Activated T-helper 1 cell treated with anti-CD3 and anti-CD28 coated beads, Interleukin-12 subunit alpha, Interleukin-12 subunit beta, Interleukin-2, Interleukin-4 antibody, amounts not matched to agents 30 ng/mL and 10 ng/mL and 1 ng/mL, durations not matched to agents 14 hours and 24 hours and 36 hours (primary cell): ENCODE measurements around the gene SF3B5. TPM values are rescaled to one million over a fixed set of nuclear protein-coding genes. Genes with fewer than 3 reads are reported as not detected.

Experiments used
- DNase-seq: peaks from one replicate; pipeline ENCODE4 v3.0.0; 2021; ENCODE audit warnings: low spot score
- H3K27ac Mint-ChIP-seq: one replicate; pipeline ENCODE4 v1.8.0; 2021; ENCODE audit warnings: mild to moderate bottlenecking, mixed read lengths
- H3K27me3 Mint-ChIP-seq: one replicate; pipeline ENCODE4 v1.8.0; 2022; ENCODE audit warnings: mild to moderate bottlenecking, moderate library complexity, mixed read lengths; ENCODE audit not compliant: insufficient read depth
- H3K36me3 Mint-ChIP-seq: one replicate; pipeline ENCODE4 v1.8.0; 2021; ENCODE audit warnings: low read depth, mixed read lengths
- H3K4me1 Mint-ChIP-seq: one replicate; pipeline ENCODE4 v1.8.0; 2021; ENCODE audit warnings: low read depth, mixed read lengths
- H3K4me3 Mint-ChIP-seq: one replicate; pipeline ENCODE4 v1.8.0; 2021; ENCODE audit warnings: mild to moderate bottlenecking, moderate library complexity, mixed read lengths
- H3K9me3 Mint-ChIP-seq: one replicate; pipeline ENCODE4 v1.8.0; 2021; ENCODE audit warnings: mixed read lengths
- intact Hi-C: fragments of 100-400 bp; cut with micrococcal nuclease; formaldehyde crosslinking; loops from one replicate; pipeline ENCODE4 v1.15.1; 2024
- total RNA-seq: library from RNA; stranded (reverse); gene quantifications from 2 replicates; pipeline ENCODE4 v1.2.3, GENCODE V29; 2022

Gene SF3B5
- total RNA-seq, 1 donor from 2014 or later = 232 TPM

DNA sequence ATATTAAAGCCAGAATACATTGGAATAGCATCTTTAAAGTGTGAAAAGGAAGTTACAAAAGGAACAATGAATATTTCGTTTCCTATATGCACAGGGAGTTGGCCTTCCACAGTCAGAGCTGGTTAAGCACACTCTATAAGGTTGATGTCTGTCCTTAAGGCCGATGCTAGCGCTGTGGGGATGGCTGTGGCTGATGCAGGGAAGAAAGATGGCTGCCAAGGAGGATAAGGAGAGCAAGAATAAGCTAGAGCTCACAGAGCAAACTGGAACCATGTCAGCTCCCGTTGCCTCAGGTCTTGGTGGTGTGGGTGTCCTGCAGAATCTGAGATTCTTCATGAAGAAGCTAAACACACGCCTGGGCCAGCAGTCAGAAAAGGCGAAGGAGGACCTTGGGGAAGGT lies 34.1 kb upstream of the SF3B5 start:
- no peak for DNase-seq
- Mint-ChIP-seq H3K9me3 (no peaks in the 10 kb centered on the region), H3K27me3 (peaks cover 3% of the 10 kb centered on the region), H3K4me3 (no peak overlapping the region), H3K27ac (no peak overlapping the region), H3K36me3 (no peaks in the 10 kb centered on the region), H3K4me1 (peaks cover 16% of the 10 kb centered on the region)
- intact Hi-C loops = no loop called here

- H3K4me1 Mint-ChIP-seq = peaks cover 16% of the 10 kb centered on the region
- no peaks in the 10 kb centered on the region for H3K9me3 Mint-ChIP-seq
- no peak overlapping the region for H3K27ac Mint-ChIP-seq
- H3K27me3 Mint-ChIP-seq = peaks cover 3% of the 10 kb centered on the region
- no peaks in the 10 kb centered on the region for H3K36me3 Mint-ChIP-seq
- intact Hi-C loops = no loop called here
- DNase-seq = no peak
- no peak overlapping the region for H3K4me3 Mint-ChIP-seq
Measured at GRCh38 chr6:144127097-144127496, 31.7 kb upstream of the SF3B5 start.

GRCh38 chr6:144123836-144124235 lies 28.5 kb upstream of the SF3B5 start:
- H3K9me3 Mint-ChIP-seq = no peaks in the 10 kb centered on the region
- no peak overlapping the region for H3K4me3 Mint-ChIP-seq
- H3K27ac Mint-ChIP-seq = no peak overlapping the region
- H3K27me3 Mint-ChIP-seq = peaks cover 3% of the 10 kb centered on the region
- H3K4me1 Mint-ChIP-seq = no peaks in the 10 kb centered on the region
- intact Hi-C loops = no loop called here
- no peaks in the 10 kb centered on the region for H3K36me3 Mint-ChIP-seq
- DNase-seq = no peak

DNA sequence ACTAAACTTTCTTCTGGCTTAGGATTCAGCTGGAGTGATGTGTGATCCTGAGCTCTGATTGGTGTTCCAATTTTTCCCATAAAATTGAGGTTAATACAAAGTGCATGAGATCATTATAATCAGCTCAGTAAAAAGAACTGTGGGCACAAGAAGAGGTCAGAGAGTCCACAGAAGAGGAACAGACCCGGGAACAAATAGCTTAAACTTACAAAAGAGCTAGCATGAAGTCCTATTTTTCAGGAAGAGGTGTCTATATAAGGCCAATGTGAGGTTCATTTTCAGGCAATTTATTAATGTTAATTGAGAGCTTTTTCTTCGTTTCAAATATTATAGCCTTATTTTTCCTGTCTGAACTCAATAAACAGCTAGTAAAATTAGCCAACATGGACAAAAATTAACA lies 28.0 kb upstream of the SF3B5 start:
- Mint-ChIP-seq H3K27me3 (peaks cover 3% of the 10 kb centered on the region), H3K36me3 (no peaks in the 10 kb centered on the region), H3K9me3 (no peaks in the 10 kb centered on the region), H3K4me1 (no peaks in the 10 kb centered on the region), H3K27ac (no peak overlapping the region), H3K4me3 (no peak overlapping the region)
- intact Hi-C loops = no loop called here
- DNase-seq = no peak

- Mint-ChIP-seq H3K27ac (no peak overlapping the region), H3K4me3 (no peak overlapping the region), H3K27me3 (peaks cover 3% of the 10 kb centered on the region), H3K36me3 (peaks cover under 1% of the 10 kb centered on the region), H3K4me1 (no peaks in the 10 kb centered on the region), H3K9me3 (no peaks in the 10 kb centered on the region)
- intact Hi-C loops = no loop called here
- DNase-seq = no peak
Measured at GRCh38 chr6:144122861-144123260, 27.5 kb upstream of the SF3B5 start.

DNA sequence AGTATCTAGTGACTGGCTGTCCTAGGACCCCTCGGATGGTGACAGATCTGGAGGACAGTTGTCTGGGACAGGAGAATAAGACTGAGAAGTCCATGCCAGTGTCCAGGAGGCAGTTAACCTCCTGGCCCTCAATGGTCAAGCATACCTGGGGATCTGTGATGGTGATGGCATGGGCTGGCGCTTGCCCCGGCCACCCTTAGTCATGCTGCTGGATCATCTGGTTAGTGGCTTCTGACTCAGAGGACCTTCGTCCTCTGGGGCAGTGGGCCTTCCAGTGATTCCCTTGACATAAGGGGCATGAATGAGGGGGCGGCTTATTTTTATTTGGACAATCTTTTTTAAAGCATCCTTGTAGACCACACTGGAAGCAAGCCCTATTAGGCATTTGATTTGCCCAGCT lies 24.0 kb upstream of the SF3B5 start:
- intact Hi-C loops = no loop called here
- Mint-ChIP-seq H3K36me3 (peaks cover 1% of the 10 kb centered on the region), H3K27me3 (peaks cover 1% of the 10 kb centered on the region), H3K9me3 (no peaks in the 10 kb centered on the region), H3K4me1 (no peaks in the 10 kb centered on the region), H3K27ac (no peak overlapping the region), H3K4me3 (no peak overlapping the region)
- DNase-seq = no peak

- no peaks in the 10 kb centered on the region for H3K4me1 Mint-ChIP-seq
- no peaks in the 10 kb centered on the region for H3K9me3 Mint-ChIP-seq
- H3K27ac Mint-ChIP-seq = no peak overlapping the region
- peaks cover 1% of the 10 kb centered on the region for H3K36me3 Mint-ChIP-seq
- H3K27me3 Mint-ChIP-seq = peaks cover 2% of the 10 kb centered on the region
- H3K4me3 Mint-ChIP-seq = no peak overlapping the region
- no peak for DNase-seq
- intact Hi-C loops = no loop called here
Measured at GRCh38 chr6:144115219-144115618, 19.8 kb upstream of the SF3B5 start.

- Mint-ChIP-seq H3K9me3 (no peaks in the 10 kb centered on the region), H3K27me3 (peaks cover 2% of the 10 kb centered on the region), H3K36me3 (peaks cover 1% of the 10 kb centered on the region), H3K4me3 (no peak overlapping the region), H3K4me1 (no peaks in the 10 kb centered on the region), H3K27ac (no peak overlapping the region)
- DNase-seq = no peak
- intact Hi-C loops = loop anchor here (5.0 kb wide), 1 partner anchor 1519 kb away; no protein-coding TSS in a partner anchor
Measured at GRCh38 chr6:144113366-144113765, 18.0 kb upstream of the SF3B5 start.

- H3K4me3 Mint-ChIP-seq = no peak overlapping the region
- no peaks in the 10 kb centered on the region for H3K9me3 Mint-ChIP-seq
- H3K27me3 Mint-ChIP-seq = peaks cover 4% of the 10 kb centered on the region
- peaks cover 8% of the 10 kb centered on the region for H3K4me1 Mint-ChIP-seq
- H3K36me3 Mint-ChIP-seq = no peaks in the 10 kb centered on the region
- DNase-seq = no peak
- intact Hi-C loops = loop anchor here (5.0 kb wide), 1 partner anchor 1522 kb away; no protein-coding TSS in a partner anchor
- H3K27ac Mint-ChIP-seq = no peak overlapping the region
Measured at GRCh38 chr6:144110210-144110609, 14.8 kb upstream of the SF3B5 start.

- no peaks in the 10 kb centered on the region for H3K36me3 Mint-ChIP-seq
Measured at GRCh38 chr6:144106206-144106605, 10.8 kb upstream of the SF3B5 start.

GRCh38 chr6:144104898-144105487 lies 9.6 kb upstream of the SF3B5 start:
- peak; percentile 25 for DNase-seq
- peaks cover 7% of the 10 kb centered on the region for H3K27me3 Mint-ChIP-seq
- intact Hi-C loops = loop anchor here (1.0 to 10.0 kb wide), 5 partner anchors 45 to 1110 kb away; partner anchors contain the start of genes STX11 and UTRN
- no peaks in the 10 kb centered on the region for H3K36me3 Mint-ChIP-seq
- H3K27ac Mint-ChIP-seq = no peak overlapping the region
- no peak overlapping the region for H3K4me3 Mint-ChIP-seq
- H3K4me1 Mint-ChIP-seq = peaks cover 13% of the 10 kb centered on the region
- H3K9me3 Mint-ChIP-seq = no peaks in the 10 kb centered on the region

More at GRCh38 chr6:144106206-144106605, 10.8 kb upstream of the SF3B5 start:
- no peak overlapping the region for H3K4me3 Mint-ChIP-seq
- intact Hi-C loops = loop anchor here (10.0 kb wide), 1 partner anchor 1109 kb away; no protein-coding TSS in a partner anchor
- no peak overlapping the region for H3K27ac Mint-ChIP-seq
- peaks cover 7% of the 10 kb centered on the region for H3K27me3 Mint-ChIP-seq
- DNase-seq = no peak
- peaks cover 13% of the 10 kb centered on the region for H3K4me1 Mint-ChIP-seq
- H3K9me3 Mint-ChIP-seq = no peaks in the 10 kb centered on the region

DNA sequence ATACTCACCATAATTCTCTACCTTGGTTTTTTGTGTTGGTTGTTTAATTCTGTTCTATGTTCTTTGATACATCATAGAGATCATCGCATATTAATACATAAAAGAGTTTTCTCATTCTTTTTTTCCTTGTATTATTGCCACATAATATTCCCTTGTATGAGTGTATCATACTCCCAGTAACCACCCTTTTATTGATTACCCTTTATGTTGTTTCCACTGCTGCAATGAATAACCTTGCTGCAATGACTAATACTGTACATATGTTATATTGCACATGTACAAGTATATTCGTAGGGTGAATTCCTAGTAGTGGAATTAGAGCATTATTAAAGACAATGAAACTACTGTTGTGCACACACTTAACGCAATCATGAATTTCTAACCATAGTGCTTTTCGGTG lies 9.1 kb upstream of the SF3B5 start:
- no peak for DNase-seq
- Mint-ChIP-seq H3K27ac (no peak overlapping the region), H3K9me3 (no peaks in the 10 kb centered on the region), H3K36me3 (no peaks in the 10 kb centered on the region), H3K4me3 (no peak overlapping the region), H3K4me1 (peaks cover 13% of the 10 kb centered on the region), H3K27me3 (peaks cover 7% of the 10 kb centered on the region)
- intact Hi-C loops = loop anchor here (2.0 to 10.0 kb wide), 2 partner anchors 180 to 1110 kb away; partner anchors contain the start of gene UTRN

- H3K36me3 Mint-ChIP-seq = no peaks in the 10 kb centered on the region
Measured at GRCh38 chr6:144103026-144103563, 7.7 kb upstream of the SF3B5 start.

More at GRCh38 chr6:144103026-144103563, 7.7 kb upstream of the SF3B5 start:
- Mint-ChIP-seq H3K4me1 (peaks cover 13% of the 10 kb centered on the region), H3K4me3 (no peak overlapping the region), H3K9me3 (no peaks in the 10 kb centered on the region), H3K27ac (no peak overlapping the region), H3K27me3 (peaks cover 7% of the 10 kb centered on the region)
- intact Hi-C loops = loop anchor here (10.0 kb wide), 1 partner anchor 1112 kb away; no protein-coding TSS in a partner anchor
- DNase-seq = no peak
